GM23338 (cell line): Measurements from ENCODE around the gene AHNAK. TPM values are rescaled to one million over a fixed set of nuclear protein-coding genes. Genes with fewer than 3 reads are reported as not detected.

Experiments used
- ATAC-seq: fragments of 200-7000 bp; cut with Tn5 transposase; 3 replicates; pipeline ENCODE4 v1.9.1; 2020
- DNase-seq: peaks from one replicate; pipeline ENCODE4 v3.0.0-alpha.2; 2015; ENCODE audit warnings: low spot score
- H2AFZ ChIP-seq: fragments of 200-600 bp; sonication (generic); 2 replicates; pipeline ENCODE4 v1.8.0; 2016; ENCODE audit warnings: antibody characterized with exemption, mild to moderate bottlenecking, moderate library complexity
- H3F3A ChIP-seq: fragments of 200-600 bp; sonication (generic); replicated peaks from 2 replicates; pipeline ENCODE4 v1.8.0; 2017; ENCODE audit warnings: antibody characterized with exemption, mixed run types, low read depth
- H3K27ac ChIP-seq: fragments of 200-600 bp; sonication (generic); 2 replicates; pipeline ENCODE4 v1.6.1; 2016; ENCODE audit warnings: low read depth
- H3K27me3 ChIP-seq: fragments of 200-600 bp; sonication (generic); 2 replicates; pipeline ENCODE4 v1.8.0; 2016; ENCODE audit warnings: mild to moderate bottlenecking, mixed run types, moderate library complexity; ENCODE audit not compliant: insufficient read depth
- H3K36me3 ChIP-seq: fragments of 200-600 bp; sonication (generic); 2 replicates; pipeline ENCODE4 v1.8.0; 2016; ENCODE audit warnings: mild to moderate bottlenecking; ENCODE audit not compliant: insufficient read depth
- H3K4me1 ChIP-seq: fragments of 200-600 bp; sonication (generic); 2 replicates; pipeline ENCODE4 v1.8.0; 2016; ENCODE audit warnings: mild to moderate bottlenecking, moderate library complexity; ENCODE audit not compliant: insufficient read depth
- H3K4me2 ChIP-seq: fragments of 200-600 bp; sonication (generic); 2 replicates; pipeline ENCODE4 v1.7.1; 2017; ENCODE audit warnings: mixed run types
- H3K4me3 ChIP-seq: fragments of 200-600 bp; sonication (generic); 2 replicates; pipeline ENCODE4 v1.6.1; 2016; ENCODE audit warnings: mixed run types
- H3K79me2 ChIP-seq: fragments of 200-600 bp; sonication (generic); replicated peaks from 2 replicates; pipeline ENCODE4 v1.8.0; 2017; ENCODE audit warnings: mild to moderate bottlenecking; ENCODE audit not compliant: insufficient read depth
- H3K9me2 ChIP-seq: fragments of 200-600 bp; sonication (generic); 2 replicates; pipeline ENCODE4 v1.8.0; 2017; ENCODE audit not compliant: insufficient read depth
- H4K20me1 ChIP-seq: fragments of 200-600 bp; sonication (generic); replicated peaks from 2 replicates; pipeline ENCODE4 v1.8.0; 2017; ENCODE audit warnings: mild to moderate bottlenecking; ENCODE audit not compliant: insufficient read depth
- H3K27ac Mint-ChIP-seq: 2 replicates; pipeline ENCODE4 v1.8.0; 2020; ENCODE audit warnings: inconsistent platforms, mild to moderate bottlenecking, moderate library complexity, mixed read lengths
- H3K27me3 Mint-ChIP-seq: 3 replicates; pipeline ENCODE4 v1.8.0; 2022; ENCODE audit warnings: low read depth, mild to moderate bottlenecking, moderate library complexity, mixed read lengths, inconsistent platforms; ENCODE audit not compliant: insufficient read depth, poor library complexity
- H3K36me3 Mint-ChIP-seq: 3 replicates; pipeline ENCODE4 v1.8.0; 2021; ENCODE audit warnings: low read depth, mild to moderate bottlenecking, inconsistent platforms, moderate library complexity, mixed read lengths
- H3K4me1 Mint-ChIP-seq: 3 replicates; pipeline ENCODE4 v1.8.0; 2020; ENCODE audit warnings: mild to moderate bottlenecking, inconsistent platforms, mixed read lengths
- H3K4me3 Mint-ChIP-seq: 3 replicates; pipeline ENCODE4 v1.8.0; 2021; ENCODE audit warnings: moderate library complexity, mild to moderate bottlenecking, inconsistent platforms, mixed read lengths
- H3K9me3 Mint-ChIP-seq: 3 replicates; pipeline ENCODE4 v1.8.0; 2020; ENCODE audit warnings: moderate library complexity, mild to moderate bottlenecking, inconsistent platforms, mixed read lengths
- CREB1 ChIP-seq: fragments of 250-450 bp; sonication (Bioruptor Pico); IDR thresholded peaks from 2 replicates; pipeline ENCODE4 v1.5.0; 2020; ENCODE audit warnings: low read depth, mild to moderate bottlenecking, moderate library complexity
- CTCF ChIP-seq, 2 experiments: fragments of 200-600 bp in 1 of 2; sonication (generic) in 1 of 2; conservative IDR thresholded peaks; 2 replicates each; pipeline versions ENCODE4 v1.5.1 to v1.6.1; 2016 to 2017; ENCODE audit warnings: antibody characterized with exemption in 2 of 2, low read depth in 2 of 2, mild to moderate bottlenecking in 2 of 2, moderate library complexity in 1 of 2
- EZH2 ChIP-seq: fragments of 200-600 bp; sonication (generic); IDR thresholded peaks from one replicate; pipeline ENCODE4 v1.8.0; 2017; ENCODE audit warnings: antibody characterized with exemption, mild to moderate bottlenecking, low read depth; ENCODE audit not compliant: unreplicated experiment
- EZH2phosphoT487 ChIP-seq: fragments of 200-600 bp; sonication (generic); IDR thresholded peaks from one replicate; pipeline ENCODE4 v1.8.1; 2018; ENCODE audit warnings: antibody characterized with exemption; ENCODE audit not compliant: unreplicated experiment
- NANOG ChIP-seq: IDR thresholded peaks from 2 replicates; pipeline ENCODE4 v1.6.1; 2016; ENCODE audit warnings: antibody characterized with exemption, borderline replicate concordance
- POLR2AphosphoS5 ChIP-seq: IDR thresholded peaks from 2 replicates; pipeline ENCODE4 v1.6.1; 2016; ENCODE audit warnings: antibody characterized with exemption, low read depth
- ZNF114 ChIP-seq: fragments of 250-450 bp; sonication (Bioruptor Pico); IDR thresholded peaks from 2 replicates; pipeline ENCODE4 v1.5.0; 2020; ENCODE audit warnings: mild to moderate bottlenecking, moderate library complexity
- ZNF331 ChIP-seq: fragments of 250-450 bp; sonication (Bioruptor Pico); IDR thresholded peaks from 2 replicates; pipeline ENCODE4 v1.5.0; 2020; ENCODE audit warnings: low read depth, mild to moderate bottlenecking, moderate library complexity
- polyA plus RNA-seq: library from polyadenylated mRNA; unstranded; fragments of >200 nt; fragmentation: Nextera tagmentation; extraction: Ambion mirVana; gene quantifications from 2 replicates; pipeline ENCODE4 v1.2.1, GENCODE V29; 2016
- total RNA-seq: library from RNA; depleted of rRNA; stranded (reverse); fragments of >200 nt; shearing (Covaris generic); gene quantifications from 2 replicates; pipeline ENCODE4 v1.2.3, GENCODE V29; 2014
- TF ChIP-seq, protein P1 (sequence below): fragments of 250-450 bp; sonication (Bioruptor Pico); IDR thresholded peaks from 2 replicates; pipeline ENCODE4 v1.5.0; 2020; ENCODE audit warnings: mild to moderate bottlenecking, moderate library complexity
- TF ChIP-seq, protein P2 (sequence below): IDR thresholded peaks from 2 replicates; pipeline ENCODE4 v1.6.1; 2016; ENCODE audit warnings: antibody characterized with exemption

AHNAK gene
- total and polyA plus RNA-seq, 2 experiments from 2014 or later = 0.91 to 2.1 TPM

DNA sequence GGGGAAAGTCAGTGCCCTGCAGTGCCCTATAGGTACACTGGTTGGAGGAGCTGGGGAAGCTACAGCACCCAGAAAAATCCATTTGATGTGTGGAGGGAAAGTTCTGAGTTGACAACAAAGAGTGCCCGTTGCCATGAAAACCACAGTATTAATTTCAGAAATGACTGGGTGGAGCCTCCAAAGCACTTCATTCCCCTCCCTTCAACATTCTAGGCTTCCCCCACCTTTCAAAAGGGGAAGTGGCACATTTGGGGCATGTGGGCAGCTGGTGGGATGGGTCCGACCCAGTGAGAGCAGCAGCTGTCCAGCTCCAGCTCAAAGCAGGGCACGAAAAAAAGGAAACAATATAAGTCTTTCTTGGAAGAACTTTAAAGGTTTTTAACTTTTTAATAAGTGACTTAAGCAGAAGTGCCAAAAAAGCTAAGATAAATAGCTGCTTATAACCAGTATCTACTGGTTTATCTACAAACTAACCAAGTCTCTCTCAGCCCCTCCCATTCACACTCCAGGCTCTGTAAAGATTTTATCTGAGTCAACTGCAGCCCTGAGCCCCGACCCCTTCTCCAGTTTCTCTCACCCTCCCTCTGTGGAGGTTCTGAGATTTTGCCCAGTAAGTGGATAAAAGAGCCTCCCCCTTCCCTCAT is 9.0 kb upstream of the AHNAK start (continued):
- TF ChIP-seq, protein P1, sequence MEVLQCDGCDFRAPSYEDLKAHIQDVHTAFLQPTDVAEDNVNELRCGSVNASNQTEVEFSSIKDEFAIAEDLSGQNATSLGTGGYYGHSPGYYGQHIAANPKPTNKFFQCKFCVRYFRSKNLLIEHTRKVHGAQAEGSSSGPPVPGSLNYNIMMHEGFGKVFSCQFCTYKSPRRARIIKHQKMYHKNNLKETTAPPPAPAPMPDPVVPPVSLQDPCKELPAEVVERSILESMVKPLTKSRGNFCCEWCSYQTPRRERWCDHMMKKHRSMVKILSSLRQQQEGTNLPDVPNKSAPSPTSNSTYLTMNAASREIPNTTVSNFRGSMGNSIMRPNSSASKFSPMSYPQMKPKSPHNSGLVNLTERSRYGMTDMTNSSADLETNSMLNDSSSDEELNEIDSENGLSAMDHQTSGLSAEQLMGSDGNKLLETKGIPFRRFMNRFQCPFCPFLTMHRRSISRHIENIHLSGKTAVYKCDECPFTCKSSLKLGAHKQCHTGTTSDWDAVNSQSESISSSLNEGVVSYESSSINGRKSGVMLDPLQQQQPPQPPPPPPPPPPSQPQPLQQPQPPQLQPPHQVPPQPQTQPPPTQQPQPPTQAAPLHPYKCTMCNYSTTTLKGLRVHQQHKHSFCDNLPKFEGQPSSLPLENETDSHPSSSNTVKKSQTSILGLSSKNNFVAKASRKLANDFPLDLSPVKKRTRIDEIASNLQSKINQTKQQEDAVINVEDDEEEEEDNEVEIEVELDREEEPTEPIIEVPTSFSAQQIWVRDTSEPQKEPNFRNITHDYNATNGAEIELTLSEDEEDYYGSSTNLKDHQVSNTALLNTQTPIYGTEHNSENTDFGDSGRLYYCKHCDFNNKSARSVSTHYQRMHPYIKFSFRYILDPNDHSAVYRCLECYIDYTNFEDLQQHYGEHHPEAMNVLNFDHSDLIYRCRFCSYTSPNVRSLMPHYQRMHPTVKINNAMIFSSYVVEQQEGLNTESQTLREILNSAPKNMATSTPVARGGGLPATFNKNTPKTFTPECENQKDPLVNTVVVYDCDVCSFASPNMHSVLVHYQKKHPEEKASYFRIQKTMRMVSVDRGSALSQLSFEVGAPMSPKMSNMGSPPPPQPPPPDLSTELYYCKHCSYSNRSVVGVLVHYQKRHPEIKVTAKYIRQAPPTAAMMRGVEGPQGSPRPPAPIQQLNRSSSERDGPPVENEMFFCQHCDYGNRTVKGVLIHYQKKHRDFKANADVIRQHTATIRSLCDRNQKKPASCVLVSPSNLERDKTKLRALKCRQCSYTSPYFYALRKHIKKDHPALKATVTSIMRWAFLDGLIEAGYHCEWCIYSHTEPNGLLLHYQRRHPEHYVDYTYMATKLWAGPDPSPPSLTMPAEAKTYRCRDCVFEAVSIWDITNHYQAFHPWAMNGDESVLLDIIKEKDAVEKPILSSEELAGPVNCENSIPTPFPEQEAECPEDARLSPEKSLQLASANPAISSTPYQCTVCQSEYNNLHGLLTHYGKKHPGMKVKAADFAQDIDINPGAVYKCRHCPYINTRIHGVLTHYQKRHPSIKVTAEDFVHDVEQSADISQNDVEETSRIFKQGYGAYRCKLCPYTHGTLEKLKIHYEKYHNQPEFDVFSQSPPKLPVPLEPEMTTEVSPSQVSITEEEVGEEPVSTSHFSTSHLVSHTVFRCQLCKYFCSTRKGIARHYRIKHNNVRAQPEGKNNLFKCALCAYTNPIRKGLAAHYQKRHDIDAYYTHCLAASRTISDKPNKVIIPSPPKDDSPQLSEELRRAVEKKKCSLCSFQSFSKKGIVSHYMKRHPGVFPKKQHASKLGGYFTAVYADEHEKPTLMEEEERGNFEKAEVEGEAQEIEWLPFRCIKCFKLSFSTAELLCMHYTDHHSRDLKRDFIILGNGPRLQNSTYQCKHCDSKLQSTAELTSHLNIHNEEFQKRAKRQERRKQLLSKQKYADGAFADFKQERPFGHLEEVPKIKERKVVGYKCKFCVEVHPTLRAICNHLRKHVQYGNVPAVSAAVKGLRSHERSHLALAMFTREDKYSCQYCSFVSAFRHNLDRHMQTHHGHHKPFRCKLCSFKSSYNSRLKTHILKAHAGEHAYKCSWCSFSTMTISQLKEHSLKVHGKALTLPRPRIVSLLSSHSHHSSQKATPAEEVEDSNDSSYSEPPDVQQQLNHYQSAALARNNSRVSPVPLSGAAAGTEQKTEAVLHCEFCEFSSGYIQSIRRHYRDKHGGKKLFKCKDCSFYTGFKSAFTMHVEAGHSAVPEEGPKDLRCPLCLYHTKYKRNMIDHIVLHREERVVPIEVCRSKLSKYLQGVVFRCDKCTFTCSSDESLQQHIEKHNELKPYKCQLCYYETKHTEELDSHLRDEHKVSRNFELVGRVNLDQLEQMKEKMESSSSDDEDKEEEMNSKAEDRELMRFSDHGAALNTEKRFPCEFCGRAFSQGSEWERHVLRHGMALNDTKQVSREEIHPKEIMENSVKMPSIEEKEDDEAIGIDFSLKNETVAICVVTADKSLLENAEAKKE (CRISPR knock-in tag) = no peak
- no peak for TF ChIP-seq EZH2
- TF ChIP-seq NANOG = no peak
- TF ChIP-seq, protein P2, sequence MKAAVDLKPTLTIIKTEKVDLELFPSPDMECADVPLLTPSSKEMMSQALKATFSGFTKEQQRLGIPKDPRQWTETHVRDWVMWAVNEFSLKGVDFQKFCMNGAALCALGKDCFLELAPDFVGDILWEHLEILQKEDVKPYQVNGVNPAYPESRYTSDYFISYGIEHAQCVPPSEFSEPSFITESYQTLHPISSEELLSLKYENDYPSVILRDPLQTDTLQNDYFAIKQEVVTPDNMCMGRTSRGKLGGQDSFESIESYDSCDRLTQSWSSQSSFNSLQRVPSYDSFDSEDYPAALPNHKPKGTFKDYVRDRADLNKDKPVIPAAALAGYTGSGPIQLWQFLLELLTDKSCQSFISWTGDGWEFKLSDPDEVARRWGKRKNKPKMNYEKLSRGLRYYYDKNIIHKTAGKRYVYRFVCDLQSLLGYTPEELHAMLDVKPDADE = no peak
- TF ChIP-seq ZNF331 (CRISPR knock-in tag) = no peak

DNA sequence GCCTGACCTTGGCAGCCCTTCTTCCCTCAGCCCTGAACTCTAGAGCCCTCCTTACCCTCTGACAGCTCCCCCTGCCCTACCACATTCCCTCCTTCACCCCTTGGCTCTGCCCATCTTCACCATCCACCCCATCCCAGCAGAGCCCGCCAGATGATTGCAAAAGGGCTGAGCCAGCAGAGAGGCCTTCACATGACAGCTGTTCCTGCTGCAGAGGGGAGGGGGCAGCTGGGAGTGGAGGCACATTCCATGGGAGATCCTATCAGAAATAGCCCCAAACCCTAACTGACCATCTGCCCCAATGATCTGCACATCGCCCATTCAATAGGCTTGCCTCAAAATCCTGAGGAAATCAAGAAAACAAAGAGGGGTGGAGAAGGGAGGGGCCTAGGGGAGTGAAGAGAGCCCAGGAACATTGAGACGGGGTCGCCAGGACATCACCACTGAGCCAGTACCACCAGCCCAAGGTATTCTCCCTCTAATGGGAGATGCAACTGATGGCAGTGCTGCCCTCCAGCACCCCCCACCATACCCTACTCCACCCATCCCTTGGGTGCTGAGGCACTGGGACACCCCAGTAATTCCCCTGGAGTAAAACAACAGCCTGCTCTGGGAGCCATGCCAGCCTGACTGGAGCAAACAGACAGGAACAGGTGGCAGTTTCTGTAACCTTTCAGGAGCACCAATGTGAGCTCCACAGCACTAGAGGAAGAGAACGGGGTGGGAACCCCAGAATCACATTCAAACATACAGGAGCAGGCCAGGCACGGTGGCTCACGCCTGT is 8.0 kb upstream of the AHNAK start:
- Histone ChIP-seq H3K4me1 (peaks cover 51% of the 10 kb centered on the region), H4K20me1 (peaks cover 25% of the 10 kb centered on the region), H3K36me3 (peaks cover 22% of the 10 kb centered on the region), H3K27me3 (peaks cover 19% of the 10 kb centered on the region), H3K27ac (peak overlapping the region; percentile 41; the same call in 1 of the 2 replicates), H3F3A (peaks cover 55% of the 10 kb centered on the region), H3K4me3 (no peak overlapping the region; the same call in 1 of the 2 replicates), H3K4me2 (peak overlapping the region; percentile 78; the same call in 1 of the 2 replicates), H2AFZ (no peak overlapping the region), H3K79me2 (peaks cover 10% of the 10 kb centered on the region; the same call in 1 of the 2 replicates), H3K9me2 (no peaks in the 10 kb centered on the region)
- no peak overlapping the region for H3K4me3 Mint-ChIP-seq
- H3K27ac Mint-ChIP-seq = no peak overlapping the region
- no peak for ATAC-seq
- H3K36me3 Mint-ChIP-seq = peaks cover 41% of the 10 kb centered on the region
- peaks cover 33% of the 10 kb centered on the region for H3K27me3 Mint-ChIP-seq
- no peak for TF ChIP-seq EZH2phosphoT487
- TF ChIP-seq EZH2 = no peak
- TF ChIP-seq CREB1 (CRISPR knock-in tag) = no peak
- TF ChIP-seq POLR2AphosphoS5 = no peak
- TF ChIP-seq ZNF331 (CRISPR knock-in tag) = no peak
- no peak for TF ChIP-seq ZNF114 (CRISPR knock-in tag)
- no peak for TF ChIP-seq CTCF (conservative IDR thresholded peaks at IDR 0.05; ENCODE audit: low read depth in 2 of 2)
- DNase-seq = peak; percentile 45
- no peaks in the 10 kb centered on the region; the same call in 1 of the 3 replicates for H3K9me3 Mint-ChIP-seq
- peaks cover 60% of the 10 kb centered on the region for H3K4me1 Mint-ChIP-seq
